GM21515 (cell line): ENCODE data around the gene SH3BP5.

Experiments used
- ATAC-seq: cut with Tn5 transposase; IDR thresholded peaks from one replicate; pipeline ENCODE4 v1.9.1; 2021; ENCODE audit not compliant: unreplicated experiment

The SH3BP5 gene

GRCh38 chr3:15260531-15260930 is 71.9 kb downstream of the SH3BP5 start:
- ATAC-seq, result no peak

DNA sequence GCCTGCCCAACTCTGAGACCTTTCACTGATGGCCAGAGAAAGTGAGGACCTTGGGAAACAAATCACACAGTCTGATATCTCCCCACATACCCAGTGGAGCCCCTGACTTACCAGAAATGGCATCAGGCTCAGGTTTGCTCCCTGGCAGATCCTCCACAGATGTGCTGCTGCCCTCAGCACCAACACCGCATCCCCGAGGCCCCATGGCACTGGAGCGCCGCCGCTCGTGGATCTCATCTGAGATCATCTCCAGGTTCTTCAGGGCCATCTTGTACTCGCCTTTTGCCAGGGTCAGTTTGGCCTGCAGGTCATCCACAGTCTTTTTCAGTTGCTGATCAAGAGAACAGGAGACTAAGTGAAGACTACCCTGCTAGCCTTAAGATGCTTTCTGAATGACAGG is 73.7 kb downstream of the SH3BP5 start:
- ATAC-seq, result no peak

DNA sequence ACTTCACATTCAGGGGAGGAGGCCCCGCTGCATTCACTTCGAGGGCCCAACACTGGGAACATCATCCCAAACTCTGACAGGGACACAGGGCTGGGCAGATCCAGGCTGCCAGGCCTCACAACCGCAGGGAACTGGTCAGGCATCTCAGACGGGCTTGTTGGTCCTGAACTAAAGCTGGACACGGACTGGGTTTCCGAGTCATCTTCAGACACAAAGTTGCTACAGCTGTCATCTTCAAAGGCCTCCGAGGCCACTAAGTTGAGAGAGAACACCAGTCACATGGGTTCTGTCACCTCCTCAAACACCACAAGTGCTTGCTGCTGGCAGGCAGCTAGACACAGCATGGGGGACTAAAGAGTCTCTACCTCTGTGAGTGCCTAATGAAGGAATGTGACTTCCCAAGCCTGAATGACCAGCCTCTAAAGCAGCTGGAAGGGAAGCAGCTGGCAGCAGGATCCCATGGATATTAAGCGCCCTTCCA is 75.5 kb downstream of the SH3BP5 start:
- no peak for ATAC-seq

DNA sequence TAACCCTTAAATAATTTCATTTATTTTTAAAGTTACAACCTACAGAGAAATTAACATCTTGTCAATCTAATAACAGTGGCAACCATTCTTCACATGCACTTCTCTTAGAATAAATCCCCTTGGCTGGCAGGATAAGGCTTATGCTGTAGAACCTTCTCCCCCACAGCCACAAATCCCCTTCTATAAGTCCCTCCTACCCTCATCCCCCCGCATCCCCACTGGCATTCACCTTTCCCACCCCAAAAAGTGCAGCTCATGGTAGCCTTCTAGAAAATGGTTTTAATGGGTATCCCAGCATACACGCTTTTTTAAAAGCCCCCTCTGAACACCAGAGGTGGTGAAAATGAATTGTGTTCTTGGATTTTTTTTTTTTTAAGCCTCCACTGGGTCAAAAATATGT is 77.2 kb downstream of the SH3BP5 start:
- no peak for ATAC-seq

DNA sequence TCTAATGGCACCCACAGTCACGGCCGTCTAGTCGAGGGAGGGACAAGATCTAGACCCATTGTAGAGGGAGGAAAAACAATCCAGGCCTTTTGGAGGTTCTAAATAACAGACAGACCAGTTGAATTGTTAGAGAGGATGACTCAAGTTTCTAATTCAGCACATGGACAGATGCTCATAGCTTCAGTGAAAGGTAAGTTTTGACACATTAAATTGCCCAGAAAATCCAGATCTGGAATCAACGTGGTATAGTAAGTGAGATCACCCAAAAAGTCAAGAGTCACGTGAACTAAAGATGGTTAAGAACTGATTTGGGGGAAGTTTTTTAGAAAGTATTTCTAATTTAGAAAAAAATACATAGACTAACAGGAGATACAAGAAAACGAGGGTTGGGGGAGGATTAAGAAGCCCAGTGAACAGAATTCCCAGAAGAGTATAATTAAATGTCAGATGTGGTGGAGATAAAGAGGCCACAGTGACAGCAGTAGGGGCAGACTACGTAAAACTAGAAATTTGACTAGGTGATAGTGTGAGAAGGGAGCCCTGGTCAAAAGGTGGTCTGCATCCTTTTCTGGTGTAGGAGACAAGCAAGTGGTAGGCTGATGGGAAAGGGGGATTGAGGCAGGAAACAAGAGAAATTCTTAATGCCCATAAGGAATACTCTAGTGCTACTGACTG is 79.2 kb downstream of the SH3BP5 start:
- no peak for ATAC-seq

DNA sequence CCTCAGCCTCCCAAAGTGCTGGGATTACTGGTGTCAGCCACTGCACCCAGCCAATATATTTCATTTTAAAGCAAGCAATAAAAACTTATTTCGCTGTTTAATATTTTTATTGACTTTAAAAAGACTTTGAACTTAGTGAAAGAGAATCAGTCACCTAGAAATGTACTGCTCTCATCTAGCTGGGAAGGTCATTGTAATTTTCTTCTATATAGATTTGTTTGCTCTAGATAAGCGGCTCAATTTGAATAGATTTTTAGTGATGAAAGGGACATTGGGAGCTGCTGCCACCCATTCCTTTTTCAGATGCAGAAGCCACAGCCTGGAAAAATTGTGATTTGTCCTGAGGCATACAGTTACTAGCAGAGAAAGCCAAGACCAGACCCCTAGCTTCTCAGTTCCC is 86.2 kb downstream of the SH3BP5 start:
- no peak for ATAC-seq

DNA sequence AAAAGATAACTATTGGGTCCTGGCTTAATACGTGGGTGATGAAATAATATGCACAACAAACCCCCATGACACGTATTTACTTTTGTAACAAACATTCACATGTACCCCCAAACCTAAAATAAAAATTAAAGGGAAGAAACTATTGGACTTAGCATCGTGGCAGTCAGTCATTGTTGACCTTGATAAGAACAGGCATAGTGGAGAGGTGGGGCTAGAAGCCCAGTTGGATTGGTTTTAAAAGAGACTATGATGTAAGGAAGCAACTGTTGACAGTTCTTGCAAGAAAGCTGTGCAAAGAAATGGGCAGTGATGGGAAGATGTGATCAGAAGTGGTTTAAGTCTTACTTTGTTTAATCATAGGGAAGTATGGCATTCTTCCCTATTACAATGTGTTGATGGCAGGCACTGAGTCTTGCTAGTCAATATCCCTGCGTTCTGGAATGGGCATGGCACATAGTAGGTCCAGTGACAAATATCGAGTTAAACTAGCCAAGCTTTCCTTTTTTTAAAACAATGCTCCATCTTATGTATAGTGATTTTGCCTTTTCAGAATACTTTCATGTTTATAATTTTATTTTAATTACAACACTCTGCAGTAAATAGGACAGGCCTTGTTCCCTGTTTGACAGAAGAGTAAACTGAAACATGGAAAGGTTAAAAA is 88.4 kb downstream of the SH3BP5 start:
- no peak for ATAC-seq

DNA sequence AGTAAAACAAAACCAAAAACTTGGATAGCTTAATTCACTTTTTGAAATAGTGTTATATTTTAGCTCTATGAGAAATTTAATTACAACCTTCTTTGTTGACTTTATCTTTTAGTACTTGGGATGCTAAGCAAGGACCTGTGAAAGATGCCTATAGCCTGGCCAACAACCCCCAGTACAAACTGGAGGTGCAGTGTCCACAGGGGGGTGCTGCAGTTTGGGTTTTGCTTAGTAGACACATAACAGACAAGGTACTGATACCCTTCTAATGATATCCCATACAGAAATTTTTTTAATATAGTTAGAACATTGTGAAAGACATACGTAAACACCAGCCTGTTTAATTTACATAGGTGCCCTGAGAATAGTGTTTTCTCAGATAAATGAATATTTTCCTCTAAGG is 91.0 kb downstream of the SH3BP5 start:
- ATAC-seq, result no peak

GRCh38 chr3:15229262-15229661 is 103.1 kb downstream of the SH3BP5 start:
- ATAC-seq, result no peak

DNA sequence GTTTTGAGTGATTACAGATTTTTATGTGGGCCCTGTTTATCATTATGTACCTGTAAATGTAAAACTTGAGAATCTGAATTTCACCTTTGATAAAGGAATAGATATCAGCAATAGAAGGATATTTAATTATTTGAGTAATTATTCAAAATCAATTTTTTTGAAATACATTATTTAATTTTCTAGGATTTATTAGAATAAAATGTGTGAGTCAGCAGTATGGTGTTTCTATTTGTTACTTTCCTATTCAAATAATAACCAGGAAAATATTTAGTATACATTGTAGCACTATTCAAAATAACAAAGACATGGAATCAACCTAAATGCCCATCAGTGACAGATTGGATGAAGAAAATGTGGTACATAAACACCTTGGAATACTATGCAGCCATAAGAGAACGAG is 104.2 kb downstream of the SH3BP5 start:
- no peak for ATAC-seq

DNA sequence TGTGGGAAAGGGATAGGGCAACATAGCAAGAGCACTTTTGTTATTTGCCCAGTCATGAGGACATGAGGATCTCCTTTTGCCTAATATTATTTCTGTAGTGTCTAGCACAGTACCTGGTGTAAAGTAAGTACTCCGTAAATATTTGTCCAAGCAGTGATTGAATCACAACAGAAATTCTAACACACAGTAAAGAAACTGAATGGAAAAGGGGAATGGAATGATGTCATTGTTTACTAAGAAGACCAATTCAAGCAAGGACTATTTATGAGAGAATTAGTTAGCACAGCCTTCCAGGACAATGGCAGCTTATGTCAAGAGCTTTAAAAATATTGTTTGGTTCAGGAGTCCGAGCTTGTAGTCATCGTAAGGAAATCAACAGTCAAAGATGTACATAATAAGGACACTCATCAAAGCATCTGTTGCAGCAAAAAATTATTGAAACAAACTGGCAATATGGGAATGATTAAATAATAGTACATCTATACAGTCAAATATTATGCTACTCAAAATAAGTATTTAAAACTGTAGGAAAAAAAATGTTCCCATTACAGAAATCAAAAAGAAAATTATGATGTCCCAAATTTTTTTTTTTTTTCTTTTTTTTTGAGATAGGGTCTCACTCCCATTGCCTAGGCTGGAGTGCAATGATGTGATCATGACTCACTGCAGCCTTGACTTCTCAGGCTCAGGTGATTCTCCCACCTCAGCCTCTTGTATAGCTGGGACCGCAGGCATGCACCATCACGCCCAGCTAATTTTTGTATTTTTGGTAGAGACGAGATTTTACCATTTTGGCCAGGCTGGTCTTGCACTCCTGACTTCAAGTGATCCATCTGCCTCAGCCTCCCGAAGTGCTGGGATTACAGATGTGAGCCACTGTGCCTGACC is 108.5 kb downstream of the SH3BP5 start:
- no peak for ATAC-seq

GRCh38 chr3:15221574-15222217 is 110.7 kb downstream of the SH3BP5 start:
- ATAC-seq, result no peak

DNA sequence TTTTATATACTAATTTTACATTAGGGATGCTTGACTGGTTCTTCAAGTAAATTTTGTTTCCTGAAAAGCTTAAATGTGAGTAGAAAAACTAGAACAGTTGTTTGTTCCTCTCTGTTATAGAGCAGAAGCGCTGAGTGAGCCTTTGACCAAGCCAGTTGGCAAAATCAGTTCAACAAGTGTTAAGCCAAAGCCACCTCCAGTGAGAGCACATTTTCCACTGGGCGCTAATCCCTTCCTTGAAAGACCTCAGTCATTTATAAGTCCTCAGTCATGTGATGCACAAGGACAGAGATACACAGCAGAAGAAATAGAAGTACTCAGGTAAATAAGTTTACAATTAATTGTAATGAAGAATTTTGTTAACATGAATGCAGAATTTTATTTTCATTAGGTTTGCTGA is 111.7 kb downstream of the SH3BP5 start:
- ATAC-seq, result no peak

DNA sequence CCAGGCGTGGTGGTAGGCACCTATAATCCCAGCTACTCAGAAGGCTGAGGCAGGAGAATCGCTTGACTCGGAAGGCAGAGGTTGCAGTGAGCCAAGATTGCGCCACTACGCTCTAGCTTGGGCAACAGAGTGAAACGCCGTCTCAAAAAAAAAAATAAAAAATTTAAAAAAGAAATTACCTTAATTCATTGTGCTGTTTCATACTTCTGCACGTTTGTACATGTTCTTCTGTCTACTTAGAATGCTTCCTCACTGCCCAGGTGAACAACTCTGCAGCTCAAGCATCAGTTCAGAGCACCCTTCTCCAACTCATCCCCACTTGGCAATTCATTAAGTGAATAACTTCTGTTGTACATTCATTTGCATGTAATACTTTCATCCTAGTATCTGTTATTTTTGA is 112.3 kb downstream of the SH3BP5 start:
- ATAC-seq, result no peak

GRCh38 chr3:15218689-15219088 is 113.7 kb downstream of the SH3BP5 start:
- ATAC-seq, result no peak

GRCh38 chr3:15217841-15218267 is 114.5 kb downstream of the SH3BP5 start:
- no peak for ATAC-seq

DNA sequence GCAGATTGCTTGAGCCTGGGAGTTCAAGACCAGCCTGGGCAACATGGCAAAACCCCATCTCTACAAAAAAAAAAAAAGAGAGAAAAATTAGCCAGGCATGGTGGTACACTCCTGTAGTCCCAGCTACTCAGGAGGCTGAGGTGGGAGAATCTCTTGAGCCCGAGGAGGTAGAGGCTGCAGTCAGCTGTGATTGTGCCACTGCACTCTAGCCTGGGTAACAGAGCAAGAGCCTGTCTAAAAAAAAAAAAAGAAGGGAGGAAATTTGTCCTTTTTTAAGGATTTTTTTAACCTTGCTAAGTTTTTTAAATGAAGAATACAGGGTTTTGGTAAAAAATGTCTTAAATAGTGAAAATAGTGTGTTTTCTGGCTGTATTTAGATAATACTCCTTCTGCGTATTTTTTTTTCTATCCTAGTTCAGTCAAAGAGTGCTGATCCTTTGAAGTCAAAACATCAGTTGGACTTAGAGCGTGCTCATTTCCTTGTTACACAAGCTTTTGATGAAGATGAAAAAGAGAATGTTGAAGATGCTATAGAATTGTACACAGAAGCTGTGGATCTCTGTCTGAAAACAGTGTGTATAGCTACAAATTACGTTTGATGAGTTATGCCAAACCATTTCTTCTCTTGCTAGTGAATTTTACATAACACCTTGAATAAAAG is 115.2 kb downstream of the SH3BP5 start:
- ATAC-seq, result no peak

DNA sequence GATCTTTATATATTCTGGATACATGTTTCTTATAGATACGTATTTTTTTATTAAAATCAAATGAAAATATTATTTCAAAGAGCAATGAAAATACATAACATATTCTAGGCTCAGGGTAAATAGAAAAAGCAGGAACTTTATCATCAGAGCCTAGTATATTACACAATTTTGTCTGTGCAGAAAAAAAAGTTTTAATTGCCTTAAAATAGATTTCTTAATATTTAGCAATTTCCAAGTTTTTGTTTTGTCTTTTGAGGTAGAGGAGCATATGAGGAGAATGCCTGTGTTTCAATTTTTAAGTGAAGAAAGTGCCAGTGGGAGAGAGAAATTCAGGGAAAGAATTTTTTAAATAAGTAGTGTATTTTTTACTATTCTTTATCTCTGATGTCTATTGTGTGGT is 115.9 kb downstream of the SH3BP5 start:
- no peak for ATAC-seq

DNA sequence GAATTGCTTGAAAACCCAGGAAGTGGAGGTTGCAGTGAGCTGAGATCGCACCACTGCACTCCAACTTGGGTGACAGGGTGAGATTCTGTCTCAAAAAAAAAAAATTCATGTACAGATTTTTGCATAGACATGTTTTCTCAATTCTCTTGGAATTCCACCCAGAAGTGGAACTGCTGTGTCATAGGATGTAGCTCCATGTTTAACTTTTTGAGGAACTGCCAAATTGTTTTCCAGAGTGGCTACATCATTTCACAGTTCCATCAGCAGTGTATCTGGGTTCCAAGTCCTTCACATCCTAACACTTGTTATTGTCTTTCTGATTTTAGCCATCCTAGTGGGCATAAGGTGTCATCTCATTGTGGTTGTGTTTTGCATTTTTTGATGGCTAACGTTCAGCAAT is 116.4 kb downstream of the SH3BP5 start:
- no peak for ATAC-seq

GRCh38 chr3:15214758-15215157 is 117.6 kb downstream of the SH3BP5 start:
- ATAC-seq, result no peak

DNA sequence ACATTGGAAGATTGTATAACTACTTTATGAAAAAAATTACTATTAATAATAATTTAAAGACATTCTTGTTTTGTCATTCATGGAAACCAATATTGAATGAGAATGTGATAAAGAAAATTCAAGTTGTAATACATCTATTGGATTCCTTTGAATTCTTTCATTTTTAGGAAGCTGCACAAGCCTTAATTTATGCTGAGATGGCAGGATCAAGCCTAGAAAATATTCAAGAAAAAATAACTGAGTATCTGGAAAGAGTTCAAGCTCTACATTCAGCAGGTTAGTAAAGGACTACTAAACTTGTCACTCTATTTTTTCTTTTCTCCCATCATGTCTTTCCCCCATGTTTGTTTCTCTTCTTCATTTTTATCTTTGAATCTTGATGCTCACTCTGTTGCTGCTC is 120.4 kb downstream of the SH3BP5 start:
- no peak for ATAC-seq
